IPS DF 4.7 (cell line): ENCODE results near the gene TBATA.

Experiments
- DNase-seq: peaks from one replicate; pipeline ENCODE4 v3.0.0-alpha.2; 2013; ENCODE audit warnings: low spot score; ENCODE audit errors: extremely low read depth

Gene TBATA, protein sequence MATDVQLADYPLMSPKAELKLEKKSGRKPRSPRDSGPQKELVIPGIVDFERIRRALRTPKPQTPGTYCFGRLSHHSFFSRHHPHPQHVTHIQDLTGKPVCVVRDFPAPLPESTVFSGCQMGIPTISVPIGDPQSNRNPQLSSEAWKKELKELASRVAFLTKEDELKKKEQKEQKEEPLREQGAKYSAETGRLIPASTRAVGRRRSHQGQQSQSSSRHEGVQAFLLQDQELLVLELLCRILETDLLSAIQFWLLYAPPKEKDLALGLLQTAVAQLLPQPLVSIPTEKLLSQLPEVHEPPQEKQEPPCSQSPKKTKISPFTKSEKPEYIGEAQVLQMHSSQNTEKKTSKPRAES

DNA sequence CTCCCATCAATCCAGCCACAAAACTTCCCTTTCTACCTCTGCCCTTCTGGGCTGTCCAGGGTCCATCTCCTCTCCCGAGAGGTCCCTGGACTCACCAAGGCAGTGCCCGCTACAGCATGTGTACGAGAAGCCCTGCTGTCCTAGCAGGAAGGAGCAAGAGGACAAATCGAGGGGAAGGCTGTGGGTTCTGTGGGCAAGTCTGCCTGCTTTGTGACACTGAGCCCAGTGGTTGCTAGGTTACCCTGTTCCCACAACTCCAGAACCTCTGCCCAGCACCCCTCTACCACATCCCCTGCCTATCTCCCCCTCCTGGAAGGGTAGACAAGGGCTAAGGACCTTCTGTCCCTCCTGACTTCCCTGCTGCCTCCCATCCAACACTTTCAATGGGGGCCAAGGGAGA is at the start of gene TBATA:
TSS of gene TBATA (minus strand) at position 188 of the 400 bp plus-strand sequence. CDS start 1,998 bp downstream, outside the sequence.
- no peak for DNase-seq

DNA sequence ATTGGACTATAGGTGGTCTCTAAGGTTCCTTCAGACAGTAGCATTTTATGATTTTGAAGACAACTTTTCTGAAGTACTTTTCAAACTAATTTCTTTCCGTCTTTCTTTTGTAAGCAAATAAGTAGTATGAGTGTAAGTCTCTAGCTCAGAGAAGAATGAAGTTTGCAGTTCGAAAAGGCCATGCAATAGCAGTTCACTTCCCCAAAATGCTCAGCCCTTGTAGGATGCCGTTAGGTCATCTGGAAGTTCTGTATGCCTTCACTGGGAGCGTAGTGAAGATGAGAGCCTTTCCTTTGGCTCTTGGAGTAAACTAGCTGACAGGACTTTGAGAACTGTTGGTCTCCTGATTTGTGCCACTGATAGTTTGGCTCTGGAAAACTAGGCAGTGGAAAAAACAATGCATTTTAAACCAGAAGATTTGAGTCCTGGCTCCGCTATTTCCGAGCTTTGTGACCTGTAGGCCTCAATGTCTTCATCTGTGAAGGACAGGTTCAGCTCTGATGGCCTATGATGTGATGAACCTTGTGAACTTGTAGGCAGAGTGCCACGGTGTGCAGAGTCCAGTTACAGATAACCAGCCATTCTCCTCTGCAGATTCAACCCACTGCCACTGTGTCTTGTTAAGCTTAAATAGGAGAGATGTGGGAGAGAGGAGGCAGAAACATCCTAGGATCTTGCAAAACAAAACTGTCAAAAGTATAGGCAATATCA is 49.4 kb upstream of the TBATA start:
- DNase-seq: no peak

DNA sequence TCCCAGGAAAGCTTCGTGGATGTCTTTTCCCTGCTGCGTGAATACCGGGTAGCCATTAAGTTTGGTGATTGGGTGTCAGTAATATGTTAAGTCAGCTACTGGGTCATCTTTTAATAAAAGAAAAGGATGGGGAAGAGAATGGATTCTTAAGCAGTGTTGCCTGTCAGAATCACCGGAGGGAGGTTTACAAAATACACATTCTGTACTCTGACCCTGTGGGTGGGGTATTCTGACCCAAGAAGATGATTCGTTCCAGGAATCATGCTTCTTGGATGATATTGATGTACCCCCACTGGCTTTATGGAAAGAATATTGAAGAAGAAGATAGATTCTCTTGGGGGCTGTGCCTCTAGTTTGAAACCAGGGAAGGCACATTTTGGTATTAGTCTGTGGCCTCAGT is 48.8 kb upstream of the TBATA start:
- no peak for DNase-seq

DNA sequence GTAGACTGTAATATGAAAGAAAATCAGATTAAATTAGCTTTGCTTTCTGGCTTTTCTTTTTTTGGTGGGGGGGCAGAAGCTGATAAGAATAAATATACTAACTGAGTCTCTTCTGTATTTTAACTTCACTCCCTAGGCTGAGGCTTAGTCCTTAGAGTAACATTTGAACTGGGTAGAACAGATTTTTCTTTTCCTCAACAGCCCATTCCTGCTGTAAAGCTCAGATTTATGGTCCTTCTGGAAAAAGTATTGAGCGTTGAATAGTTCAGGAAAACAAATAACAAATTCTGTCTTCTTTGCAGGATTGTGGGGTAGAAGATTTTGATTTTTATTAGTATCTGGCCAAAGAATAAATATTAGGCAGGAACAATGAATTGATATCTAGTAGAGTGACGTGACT is 48.4 kb upstream of the TBATA start:
- DNase-seq: no peak

DNA sequence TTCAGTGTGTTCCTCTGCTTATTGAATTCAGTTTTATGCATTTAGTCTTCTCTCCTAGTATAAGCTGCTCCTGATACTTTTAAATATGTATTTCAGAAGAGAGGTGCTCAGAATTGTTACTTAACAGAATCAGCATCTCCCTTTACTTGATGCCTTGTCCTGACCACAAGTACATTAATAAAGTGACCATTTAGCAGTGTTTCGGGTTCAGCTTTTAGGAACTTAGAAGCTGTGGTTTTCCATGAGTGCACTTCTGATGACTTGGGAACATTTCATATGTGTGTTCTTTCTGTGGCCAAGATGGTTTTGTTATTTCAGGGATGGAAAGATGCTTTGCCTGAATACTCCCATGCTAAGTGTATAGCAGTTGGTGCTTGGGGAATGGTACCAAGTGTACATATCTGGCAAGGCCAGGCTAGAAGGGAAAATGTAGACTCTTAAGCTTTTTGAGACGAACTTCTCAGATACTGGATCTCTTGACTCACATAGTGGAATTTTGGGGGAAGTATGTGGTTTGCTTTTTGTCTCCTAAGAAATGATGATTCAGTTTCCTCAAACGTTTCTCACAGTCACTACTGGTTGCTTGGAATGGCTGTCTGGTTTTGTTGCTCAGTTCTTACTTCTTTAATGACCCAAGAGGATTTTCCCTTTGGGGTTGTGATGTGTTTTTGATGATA is 47.8 kb upstream of the TBATA start:
- no peak for DNase-seq

DNA sequence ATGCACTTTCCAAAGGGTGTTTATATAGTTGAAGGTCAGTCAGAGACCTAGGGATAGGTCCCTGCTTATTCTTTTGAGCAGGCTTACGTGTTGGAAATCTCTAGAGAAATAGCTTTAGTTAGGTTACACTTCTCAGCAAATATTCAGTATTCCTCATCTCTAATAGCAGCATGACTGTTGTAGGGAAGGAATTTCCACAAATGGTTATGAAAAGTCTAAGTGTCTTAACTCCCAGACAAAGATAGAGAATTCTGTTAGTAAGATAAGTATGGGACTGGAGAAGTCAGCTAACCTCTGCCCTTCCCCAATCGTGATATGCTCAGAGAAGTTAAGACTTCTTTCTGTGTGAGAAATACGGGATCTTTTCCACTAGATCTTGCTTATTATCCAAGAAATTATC is 47.0 kb upstream of the TBATA start:
- no peak for DNase-seq

DNA sequence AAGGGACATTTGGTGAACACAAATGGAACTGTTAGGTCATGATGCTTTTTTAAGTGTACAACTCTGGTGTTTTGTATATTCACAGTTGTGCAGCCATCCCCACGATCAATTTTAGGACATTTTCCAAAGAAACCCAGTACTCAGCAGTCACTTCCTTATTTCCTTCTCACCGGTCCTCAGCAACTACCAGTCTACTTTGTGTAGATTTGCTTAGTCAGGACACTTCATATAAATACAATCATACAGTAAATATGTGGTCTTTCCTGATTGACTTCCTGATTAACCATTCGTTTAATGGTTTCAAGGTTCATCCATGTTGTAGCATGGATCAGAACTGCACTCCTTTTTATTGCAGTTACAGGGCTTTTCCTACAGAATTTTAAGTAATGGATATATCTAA is 45.0 kb upstream of the TBATA start:
- DNase-seq: no peak

DNA sequence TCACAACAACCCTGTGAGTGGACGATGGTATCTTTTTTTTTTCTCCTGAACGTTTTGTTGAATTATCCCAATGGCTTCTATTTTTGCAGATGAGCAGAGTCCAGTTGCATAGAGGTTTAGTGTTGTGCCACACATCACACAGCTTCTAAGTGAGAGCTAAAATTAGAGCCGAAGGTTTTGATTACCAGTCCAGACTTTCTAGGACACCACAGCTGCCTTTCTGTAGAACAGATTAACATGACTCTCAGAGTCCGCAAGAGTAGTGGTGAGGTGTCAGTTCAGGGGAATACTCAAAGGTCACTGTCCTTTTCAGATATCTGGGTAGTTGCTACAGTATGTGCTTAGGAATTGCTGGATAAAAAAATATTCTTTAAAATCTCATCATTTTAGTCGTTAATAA is 44.4 kb upstream of the TBATA start:
- no peak for DNase-seq

DNA sequence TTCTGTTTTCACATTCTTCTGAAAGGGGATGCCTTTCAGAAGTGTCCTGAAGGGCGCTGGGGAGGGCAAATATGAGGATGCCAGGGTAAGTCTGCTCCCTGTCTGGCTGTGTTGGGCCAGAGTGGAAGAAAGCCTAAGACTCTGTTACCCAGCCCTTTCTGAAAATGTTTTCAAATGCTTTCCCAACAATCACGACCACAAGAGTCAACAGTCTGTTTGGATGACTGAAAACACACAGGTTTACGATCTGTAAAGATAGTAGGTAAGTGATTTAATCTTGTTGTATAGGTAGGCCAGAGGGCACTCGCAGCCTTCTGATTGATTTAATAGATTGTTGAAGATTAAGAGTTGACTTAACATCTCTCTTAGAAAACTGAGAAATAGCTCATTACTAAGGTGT is 43.7 kb upstream of the TBATA start:
- DNase-seq: no peak

DNA sequence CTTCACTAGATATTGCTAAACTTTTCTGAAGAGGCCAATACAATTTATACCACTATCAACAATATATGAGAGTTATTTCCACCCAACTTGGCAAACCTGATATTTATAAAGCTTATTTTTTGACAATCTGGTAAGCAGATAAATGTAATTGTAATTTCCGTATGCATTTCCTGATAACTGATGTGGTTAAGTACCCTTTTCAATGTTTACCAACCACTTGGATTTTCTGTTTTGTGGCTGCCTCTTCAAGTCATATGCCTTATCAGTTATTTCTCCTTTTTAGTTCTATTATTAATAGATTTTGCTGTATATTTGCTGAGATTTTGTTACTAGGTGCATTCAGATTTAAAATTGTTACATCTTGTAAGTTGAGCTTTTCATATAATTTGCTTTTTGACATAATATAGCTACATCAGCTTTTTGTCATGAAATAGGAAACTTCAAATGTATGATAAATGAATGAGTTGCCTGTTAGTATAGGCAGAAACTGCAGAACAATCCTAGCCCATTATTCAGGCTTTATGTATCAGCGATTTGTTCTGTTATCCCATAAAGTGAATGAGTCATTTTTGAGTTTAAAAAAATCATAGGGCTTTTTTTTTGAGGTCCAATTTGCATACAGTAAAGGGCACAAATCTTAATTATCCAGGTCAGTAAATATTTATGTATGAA is 42.0 kb upstream of the TBATA start:
- DNase-seq: no peak

DNA sequence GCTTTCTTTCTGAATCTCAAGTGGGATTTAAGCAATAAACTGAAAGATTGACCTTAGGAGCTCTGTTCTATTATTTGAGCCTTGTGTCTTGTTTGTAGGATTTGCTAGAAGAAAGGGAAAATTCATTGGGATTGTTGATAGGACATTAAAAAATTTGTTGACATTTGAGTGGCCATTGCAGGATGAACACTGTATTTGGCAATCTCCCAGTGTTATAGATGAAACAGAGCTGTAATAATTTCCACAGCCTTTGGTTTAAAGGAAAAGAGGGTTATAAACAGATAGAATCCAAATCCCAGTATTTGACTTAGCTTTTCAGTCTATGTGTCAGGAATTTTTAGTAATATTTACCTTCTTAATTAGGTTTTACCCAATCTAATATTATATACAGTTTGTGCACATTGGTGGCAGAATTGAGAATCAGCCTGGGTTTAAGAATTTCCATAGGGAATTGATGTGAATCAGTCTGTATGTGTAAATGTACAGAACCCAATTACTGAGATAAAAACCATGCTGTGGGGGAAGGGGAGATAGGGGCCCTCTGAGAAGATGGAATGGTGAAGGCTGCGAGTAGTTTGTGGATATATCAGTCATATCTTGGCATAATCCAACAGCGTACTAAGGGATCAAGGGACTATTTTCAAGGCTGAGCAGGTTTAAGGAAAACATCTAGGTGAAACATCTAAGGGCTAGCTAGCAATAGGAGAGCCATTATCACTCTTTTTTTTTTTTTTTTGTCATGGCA is 37.1 kb upstream of the TBATA start:
- no peak for DNase-seq

DNA sequence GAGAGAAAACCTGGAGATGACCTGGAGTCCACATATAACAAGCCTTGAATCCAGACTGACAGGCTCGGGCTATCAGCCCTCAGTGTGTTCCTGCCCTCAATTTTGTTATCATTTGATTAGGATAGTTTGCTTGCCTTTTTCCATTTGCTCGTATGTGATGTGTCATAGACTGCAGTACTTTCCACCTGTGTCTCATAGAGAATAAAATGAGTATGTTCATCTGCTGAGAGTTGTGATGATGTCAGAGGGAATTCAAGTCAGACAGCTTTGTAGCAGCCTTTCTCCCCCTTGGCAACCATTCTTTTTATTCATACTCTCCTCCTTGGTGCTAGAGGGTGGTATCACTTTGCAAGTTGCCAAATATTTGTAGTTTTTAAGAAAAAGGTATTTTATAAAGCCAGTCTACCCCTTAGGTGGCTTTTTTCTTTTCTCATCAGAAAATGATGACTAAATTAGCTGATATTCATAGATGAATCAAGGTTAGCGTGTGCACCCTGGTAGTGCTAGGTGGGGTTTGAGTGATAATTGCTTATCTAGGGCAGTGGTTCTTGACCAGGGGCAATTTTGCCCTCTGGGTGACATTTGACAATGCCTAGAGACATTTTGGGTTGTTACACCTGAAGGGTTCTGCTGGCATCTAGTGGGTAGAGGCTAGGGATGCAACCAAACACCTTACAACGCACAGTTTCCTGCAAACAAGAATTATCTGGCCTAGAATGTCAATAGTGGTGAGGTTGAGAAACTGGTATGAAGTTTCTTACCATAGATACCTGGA is 36.0 kb upstream of the TBATA start:
- DNase-seq: no peak

DNA sequence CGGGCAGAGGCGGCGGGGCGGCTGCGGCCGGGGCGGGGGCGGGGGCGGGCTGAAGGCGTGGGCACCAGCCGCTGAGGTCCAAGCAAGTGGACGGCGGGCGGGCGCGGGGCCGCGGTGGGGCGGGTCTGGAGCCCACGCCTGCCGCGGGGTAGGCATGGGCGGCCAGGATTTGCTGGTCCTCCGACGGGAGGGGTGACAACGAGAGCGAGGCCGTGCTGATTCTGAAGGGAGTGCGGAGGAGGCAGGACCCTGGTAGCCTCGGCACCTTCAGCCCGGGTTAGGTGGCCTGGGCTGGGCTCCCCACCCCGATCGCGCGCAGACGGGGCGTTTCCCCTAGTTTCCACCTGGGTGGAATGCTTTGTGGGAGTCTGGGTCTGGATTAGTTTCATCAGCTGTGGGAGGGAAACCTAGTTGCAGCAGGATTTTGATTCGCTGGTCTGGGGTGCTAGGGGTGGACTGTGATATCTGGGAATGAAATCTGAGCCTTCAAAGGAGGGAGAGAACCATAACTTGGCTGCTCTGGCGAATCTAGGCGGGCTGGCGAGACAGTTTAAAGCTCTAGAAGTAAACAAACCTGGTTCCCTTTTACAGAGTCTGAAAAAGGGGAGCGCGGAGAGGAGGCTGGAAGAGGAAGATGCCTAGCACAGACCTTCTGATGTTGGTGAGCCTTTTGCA is 31.2 kb upstream of the TBATA start:
- no peak for DNase-seq

DNA sequence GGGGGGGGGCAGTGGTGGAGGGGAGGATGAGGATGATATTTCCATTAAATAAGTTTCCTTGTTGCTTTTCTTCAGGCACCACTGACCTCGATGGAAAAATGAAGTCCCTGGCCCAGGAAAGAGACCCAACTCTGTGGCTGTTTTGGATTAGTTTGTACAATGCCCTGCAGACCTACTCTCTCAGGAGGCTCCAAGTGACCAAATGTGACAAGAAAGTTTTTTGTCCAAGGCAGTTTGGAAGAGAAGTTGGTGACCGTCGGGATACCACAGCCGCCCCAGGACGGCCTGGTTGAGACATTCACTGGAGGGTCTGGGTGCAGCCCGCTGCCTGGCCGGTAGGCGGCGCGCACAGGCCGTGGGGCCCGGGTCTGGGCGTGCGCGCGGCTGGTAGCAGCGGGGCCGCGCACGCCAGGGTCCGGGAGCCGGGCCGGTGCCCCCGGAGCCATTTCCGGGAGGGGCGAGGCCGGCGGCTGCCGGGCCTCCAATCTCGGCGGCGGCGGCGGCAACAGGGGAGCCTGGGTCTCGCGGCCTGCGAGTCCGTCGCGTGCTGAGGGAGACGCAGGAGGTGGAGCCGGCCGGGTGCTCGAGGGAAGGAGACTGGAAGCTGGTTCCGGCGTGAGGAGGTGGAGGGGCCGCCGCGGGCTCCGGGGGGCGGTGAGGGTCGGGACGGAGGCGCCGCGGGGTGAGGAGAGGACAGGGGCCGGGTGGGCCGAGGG is 30.5 kb upstream of the TBATA start, which contains the start of gene SGPL1:
TSS of gene SGPL1 (plus strand) at position 445 of the 716 bp plus-strand sequence. CDS start 906 bp downstream, outside the sequence.
- DNase-seq: no peak

DNA sequence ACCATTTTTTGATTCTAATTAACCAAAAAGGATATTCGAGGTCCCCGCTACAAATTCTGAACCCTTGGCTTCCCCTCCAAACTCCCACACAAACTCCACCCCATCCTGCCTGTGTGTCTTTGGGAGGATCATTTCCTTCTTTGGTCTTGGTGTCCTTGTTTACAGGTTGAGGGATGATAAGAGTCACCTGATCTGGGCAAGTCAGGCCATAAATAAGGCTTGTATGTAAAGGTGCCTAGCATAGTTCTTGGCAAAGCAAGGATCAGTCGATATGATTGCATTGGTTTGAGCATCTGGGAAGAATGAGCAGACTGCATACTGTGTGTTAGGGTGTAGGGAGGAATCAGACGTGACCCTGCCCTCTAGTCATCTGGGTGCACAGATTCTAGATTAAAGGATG is 28.9 kb upstream of the TBATA start:
- no peak for DNase-seq

DNA sequence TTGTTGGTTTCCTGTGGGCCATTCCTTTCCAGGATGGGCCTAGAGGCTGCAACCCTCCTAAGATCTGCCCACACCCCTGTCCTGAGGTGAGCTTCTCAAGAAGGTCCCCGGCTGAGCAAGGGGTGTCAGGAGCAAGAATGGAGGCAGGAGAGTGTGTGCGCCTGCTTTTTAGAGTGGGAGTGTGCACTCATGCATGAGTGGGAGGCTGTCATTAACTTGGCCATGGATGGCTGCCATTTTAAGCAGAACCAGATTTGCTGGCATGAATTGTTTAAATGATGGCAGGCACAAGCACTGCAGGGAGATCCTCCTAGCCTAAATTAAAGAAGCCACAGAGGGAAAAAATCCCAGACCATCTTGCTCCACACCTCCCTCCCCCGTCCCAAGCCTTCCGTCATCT is 27.6 kb upstream of the TBATA start:
- DNase-seq: no peak

DNA sequence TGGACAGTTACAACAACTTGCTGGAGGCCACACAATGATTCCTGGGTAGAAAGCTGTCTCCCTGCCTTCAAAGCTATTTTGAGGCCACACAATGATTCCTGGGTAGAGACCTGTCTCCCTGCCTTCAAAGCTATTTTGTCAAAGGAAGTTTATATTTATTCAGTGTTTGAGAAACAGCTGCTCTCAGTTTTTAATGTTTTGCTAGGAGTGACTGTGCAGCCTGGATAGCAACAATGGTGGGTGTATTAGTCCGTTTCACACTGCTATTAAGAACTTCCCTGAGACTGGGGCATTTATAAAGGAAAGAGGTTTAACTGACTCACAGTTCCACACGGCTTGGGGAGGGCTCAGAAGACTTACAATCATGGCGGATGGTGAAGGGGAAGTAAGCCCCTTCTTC is 26.7 kb upstream of the TBATA start:
- DNase-seq: no peak

DNA sequence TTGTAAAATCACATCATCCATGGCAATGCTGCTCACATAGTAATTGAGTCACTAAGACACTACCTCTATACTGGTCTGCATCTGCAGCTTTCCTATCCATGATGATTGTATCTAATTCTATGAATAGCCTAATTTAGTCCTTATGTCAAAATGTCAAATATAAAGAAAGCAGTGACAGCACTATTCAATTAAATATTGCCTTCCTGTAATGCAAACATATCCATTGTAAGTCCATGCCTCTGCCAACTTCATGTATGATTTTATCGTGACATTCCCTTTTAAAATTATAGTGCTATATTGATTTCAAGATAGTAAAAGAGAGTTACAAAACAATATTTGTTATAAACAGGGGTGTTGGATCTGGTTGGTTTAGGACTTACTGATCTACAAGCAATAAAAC is 25.8 kb upstream of the TBATA start:
- no peak for DNase-seq

DNA sequence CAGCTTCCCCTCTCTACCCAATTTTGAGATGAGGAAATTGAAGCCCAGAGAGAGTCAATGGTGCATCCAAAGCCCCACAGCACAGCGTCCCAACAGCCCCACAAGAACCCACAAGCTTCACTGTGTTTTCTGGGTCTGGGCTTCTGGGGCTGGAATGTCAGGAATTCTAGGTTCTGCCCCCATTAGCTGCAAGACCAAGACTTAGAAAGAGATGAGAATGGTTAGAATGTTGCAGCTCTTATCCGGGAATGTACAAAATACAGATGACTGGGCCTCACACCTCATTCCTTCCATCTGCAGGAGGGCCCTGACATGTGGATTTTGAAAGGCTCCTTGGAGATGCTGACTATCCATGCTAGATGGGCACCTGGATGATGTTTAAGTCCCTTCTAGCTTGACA is 24.5 kb upstream of the TBATA start:
- DNase-seq: no peak
